Activated T-cell treated with anti-CD3 and anti-CD28 coated beads, Interleukin-2, amount 50 U/mL, for 4 hours (primary cell): ENCODE measurements around the gene CD38. TPM values are rescaled to one million over a fixed set of nuclear protein-coding genes. Genes with fewer than 3 reads are reported as not detected.
"Not testable (repeated sequence)": the region's sequence is repeated elsewhere in the genome, so short reads cannot be mapped to it uniquely, and the experiment has no call there.

Experiments
- ATAC-seq, 2 donors: fragments of 200-7000 bp; cut with Tn5 transposase; one replicate each; pipeline ENCODE4 v1.10.0; 2021
- DNase-seq: peaks from one replicate; pipeline ENCODE4 v3.0.0-alpha.2; 2020
- H3K27me3 Mint-ChIP-seq: one replicate; pipeline ENCODE4 v1.8.0; 2021; ENCODE audit warnings: low read depth, mixed read lengths
- H3K36me3 Mint-ChIP-seq: one replicate; pipeline ENCODE4 v1.8.0; 2022; ENCODE audit warnings: mixed read lengths; ENCODE audit not compliant: insufficient read depth
- H3K4me1 Mint-ChIP-seq: one replicate; pipeline ENCODE4 v1.8.0; 2021; ENCODE audit warnings: low read depth, mixed read lengths
- H3K4me3 Mint-ChIP-seq: one replicate; pipeline ENCODE4 v1.8.0; 2021; ENCODE audit warnings: mild to moderate bottlenecking, moderate library complexity, mixed read lengths
- H3K9me3 Mint-ChIP-seq: one replicate; pipeline ENCODE4 v1.8.0; 2021; ENCODE audit warnings: mixed read lengths
- total RNA-seq, 3 donors: library from RNA; stranded (reverse); gene quantifications; one replicate each; pipeline ENCODE4 v1.2.1, GENCODE V29; 2021

The CD38 gene
- 10 to 100 TPM; 15.7 to 23.5 (median 19.3) TPM for total RNA-seq

- peaks cover 56% of the 10 kb centered on the region for H3K4me1 Mint-ChIP-seq
- H3K9me3 Mint-ChIP-seq: no peaks in the 10 kb centered on the region
- H3K27me3 Mint-ChIP-seq: peaks cover 3% of the 10 kb centered on the region
- H3K36me3 Mint-ChIP-seq: peaks cover 15% of the 10 kb centered on the region
- ATAC-seq (peak; percentile 76 to 77), DNase-seq (no peak)
- H3K4me3 Mint-ChIP-seq: peak within 1 kb of the TSS; percentile 88
Observed at GRCh38 chr4:15778289-15779241, at the start of gene CD38. Gene CD38 (plus strand): TSS chr4:15778328. CDS start chr4:15778415, 87 bp downstream.

- H3K27me3 Mint-ChIP-seq: no peaks in the 10 kb centered on the region
- peak; percentile 65 to 67 for ATAC-seq
- peaks cover 13% of the 10 kb centered on the region for H3K4me1 Mint-ChIP-seq
- H3K9me3 Mint-ChIP-seq: no peaks in the 10 kb centered on the region
- H3K4me3 Mint-ChIP-seq: no peak overlapping the region
- H3K36me3 Mint-ChIP-seq: no peaks in the 10 kb centered on the region
- DNase-seq: peak; percentile 21
Observed at GRCh38 chr4:15729910-15730533, 48.1 kb upstream of the CD38 start.

GRCh38 chr4:15733061-15733460, 45.1 kb upstream of the CD38 start:
- not testable (repeated sequence) for DNase-seq, ATAC-seq

GRCh38 chr4:15735536-15735935, 42.6 kb upstream of the CD38 start:
- Mint-ChIP-seq H3K4me3 (no peak overlapping the region), H3K36me3 (no peaks in the 10 kb centered on the region), H3K4me1 (peaks cover 34% of the 10 kb centered on the region), H3K9me3 (peaks cover 3% of the 10 kb centered on the region), H3K27me3 (no peaks in the 10 kb centered on the region)
- ATAC-seq (no peak), DNase-seq (no peak)

More at GRCh38 chr4:15733061-15733460, 45.1 kb upstream of the CD38 start:
- not testable (repeated sequence) for H3K36me3 Mint-ChIP-seq, H3K9me3 Mint-ChIP-seq, H3K4me3 Mint-ChIP-seq, H3K27me3 Mint-ChIP-seq
- peaks cover 18% of the 10 kb centered on the region for H3K4me1 Mint-ChIP-seq

- DNase-seq: no peak
- peaks cover 34% of the 10 kb centered on the region for H3K4me1 Mint-ChIP-seq
- peaks cover 3% of the 10 kb centered on the region for H3K9me3 Mint-ChIP-seq
- ATAC-seq: no peak
- no peaks in the 10 kb centered on the region for H3K27me3 Mint-ChIP-seq
- no peak overlapping the region for H3K4me3 Mint-ChIP-seq
- no peaks in the 10 kb centered on the region for H3K36me3 Mint-ChIP-seq
Observed at GRCh38 chr4:15736514-15737050, 41.5 kb upstream of the CD38 start.

- Mint-ChIP-seq H3K4me3 (no peak overlapping the region), H3K9me3 (peaks cover 8% of the 10 kb centered on the region), H3K4me1 (peaks cover 34% of the 10 kb centered on the region), H3K27me3 (no peaks in the 10 kb centered on the region), H3K36me3 (no peaks in the 10 kb centered on the region)
- ATAC-seq (no peak), DNase-seq (no peak)
Observed at GRCh38 chr4:15737255-15737654, 40.9 kb upstream of the CD38 start.

- peaks cover 32% of the 10 kb centered on the region for H3K4me1 Mint-ChIP-seq
- H3K27me3 Mint-ChIP-seq: no peaks in the 10 kb centered on the region
- DNase-seq: no peak
- H3K4me3 Mint-ChIP-seq: no peak overlapping the region
- peak; percentile 87 to 90 for ATAC-seq
- H3K36me3 Mint-ChIP-seq: no peaks in the 10 kb centered on the region
- peaks cover 19% of the 10 kb centered on the region for H3K9me3 Mint-ChIP-seq
Observed at GRCh38 chr4:15738877-15739276, 39.3 kb upstream of the CD38 start.

- no peaks in the 10 kb centered on the region for H3K27me3 Mint-ChIP-seq
- peaks cover 19% of the 10 kb centered on the region for H3K9me3 Mint-ChIP-seq
- ATAC-seq (no peak), DNase-seq (no peak)
- H3K4me3 Mint-ChIP-seq: no peak overlapping the region
- peaks cover 28% of the 10 kb centered on the region for H3K4me1 Mint-ChIP-seq
- no peaks in the 10 kb centered on the region for H3K36me3 Mint-ChIP-seq
Observed at GRCh38 chr4:15740764-15741404, 37.2 kb upstream of the CD38 start.

- Mint-ChIP-seq H3K36me3 (no peaks in the 10 kb centered on the region), H3K27me3 (no peaks in the 10 kb centered on the region), H3K4me3 (no peak overlapping the region), H3K4me1 (peaks cover 25% of the 10 kb centered on the region), H3K9me3 (peaks cover 23% of the 10 kb centered on the region)
- DNase-seq (no peak), ATAC-seq (no peak)
Observed at GRCh38 chr4:15742083-15742582, 36.0 kb upstream of the CD38 start.

GRCh38 chr4:15742637-15743036, 35.5 kb upstream of the CD38 start:
- H3K4me1 Mint-ChIP-seq: peaks cover 20% of the 10 kb centered on the region
- ATAC-seq (no peak), DNase-seq (no peak)
- H3K27me3 Mint-ChIP-seq: no peaks in the 10 kb centered on the region
- no peak overlapping the region for H3K4me3 Mint-ChIP-seq
- peaks cover 23% of the 10 kb centered on the region for H3K9me3 Mint-ChIP-seq
- no peaks in the 10 kb centered on the region for H3K36me3 Mint-ChIP-seq

GRCh38 chr4:15744016-15744545, 34.0 kb upstream of the CD38 start:
- H3K36me3 Mint-ChIP-seq: no peaks in the 10 kb centered on the region
- peaks cover 23% of the 10 kb centered on the region for H3K9me3 Mint-ChIP-seq
- H3K4me3 Mint-ChIP-seq: no peak overlapping the region
- H3K4me1 Mint-ChIP-seq: peaks cover 7% of the 10 kb centered on the region
- ATAC-seq (no peak), DNase-seq (no peak)
- no peaks in the 10 kb centered on the region for H3K27me3 Mint-ChIP-seq

- DNase-seq (no peak), ATAC-seq (no peak)
- Mint-ChIP-seq H3K27me3 (no peaks in the 10 kb centered on the region), H3K36me3 (no peaks in the 10 kb centered on the region), H3K9me3 (peaks cover 23% of the 10 kb centered on the region), H3K4me3 (no peak overlapping the region), H3K4me1 (no peaks in the 10 kb centered on the region)
Observed at GRCh38 chr4:15746110-15746509, 32.0 kb upstream of the CD38 start.

- Mint-ChIP-seq H3K4me1 (peaks cover 9% of the 10 kb centered on the region), H3K36me3 (no peaks in the 10 kb centered on the region), H3K4me3 (no peak overlapping the region), H3K9me3 (peaks cover 9% of the 10 kb centered on the region), H3K27me3 (no peaks in the 10 kb centered on the region)
- ATAC-seq (no peak), DNase-seq (no peak)
Observed at GRCh38 chr4:15749001-15749400, 29.1 kb upstream of the CD38 start.

GRCh38 chr4:15751153-15751552, 27.0 kb upstream of the CD38 start:
- H3K4me3 Mint-ChIP-seq: no peak overlapping the region
- no peaks in the 10 kb centered on the region for H3K36me3 Mint-ChIP-seq
- H3K4me1 Mint-ChIP-seq: peaks cover 31% of the 10 kb centered on the region
- no peaks in the 10 kb centered on the region for H3K27me3 Mint-ChIP-seq
- H3K9me3 Mint-ChIP-seq: peaks cover 7% of the 10 kb centered on the region
- ATAC-seq (no peak), DNase-seq (no peak)
